Common myeloid progenitor, CD34-positive (primary cell): ENCODE data around the gene ERP29. TPM values are rescaled to one million over a fixed set of nuclear protein-coding genes. Genes with fewer than 3 reads are reported as not detected.

Experiments used
- CTCF ChIA-PET: fragments of 350-600 bp; sonication (Branson Sonifier 250); formaldehyde crosslinking; loops from one replicate; lab custom pipeline; 2021; ENCODE audit warnings: antibody characterized with exemption; lab: Charles Lee
- POLR2A ChIA-PET: fragments of 350-600 bp; sonication (Branson Sonifier 250); formaldehyde crosslinking; loops from one replicate; lab custom pipeline; 2021; ENCODE audit warnings: antibody characterized with exemption; lab: Charles Lee
- DNase-seq, 3 donors: peaks; one replicate each; pipeline versions ENCODE4 v3.0.0 to v3.0.0-alpha.2; 2013
- H3K27ac ChIP-seq, 2 experiments: 1 replicate in 1 of 2; 2 replicates in 1 of 2; pipeline ENCODE4 v1.7.0; 2013; ENCODE audit warnings: inconsistent platforms in 2 of 2, low read length in 2 of 2, mild to moderate bottlenecking in 2 of 2, low read depth in 1 of 2, moderate library complexity in 1 of 2; ENCODE audit not compliant: severe bottlenecking in 2 of 2, insufficient read depth in 1 of 2, poor library complexity in 1 of 2
- H3K27me3 ChIP-seq, 5 experiments: replicated peaks in 2 of 5; 1 replicate in 3 of 5; 2 replicates in 2 of 5; pipeline versions ENCODE4 v1.6.1 to v1.7.0; 2013; ENCODE audit warnings: low read length in 4 of 5, mild to moderate bottlenecking in 2 of 5, moderate library complexity in 2 of 5, inconsistent platforms in 1 of 5; ENCODE audit not compliant: insufficient read depth in 5 of 5, control insufficient read depth in 4 of 5
- H3K36me3 ChIP-seq, 4 experiments: 1 replicate in 2 of 4; 2 replicates in 2 of 4; pipeline versions ENCODE4 v1.6.1 to v1.7.0; 2013; ENCODE audit warnings: low read length in 3 of 4, control low read depth in 1 of 4, mild to moderate bottlenecking in 1 of 4; ENCODE audit not compliant: control insufficient read depth in 4 of 4, insufficient read depth in 4 of 4
- H3K4me1 ChIP-seq, 4 experiments: 1 replicate in 3 of 4; 2 replicates in 1 of 4; pipeline versions ENCODE4 v1.6.1 to v1.7.1; 2013; ENCODE audit warnings: low read length in 3 of 4, mild to moderate bottlenecking in 3 of 4, control low read depth in 1 of 4, inconsistent platforms in 1 of 4, moderate library complexity in 1 of 4; ENCODE audit not compliant: control insufficient read depth in 4 of 4, insufficient read depth in 4 of 4; ENCODE audit errors: control extremely low read depth in 1 of 4
- H3K4me3 ChIP-seq, 7 experiments: 1 replicate in 4 of 7; 2 replicates in 3 of 7; pipeline versions ENCODE4 v1.5.1 to v1.7.0; 2013; ENCODE audit warnings: mild to moderate bottlenecking in 7 of 7, low read length in 6 of 7, moderate library complexity in 6 of 7, inconsistent platforms in 2 of 7, low read depth in 2 of 7, control low read depth in 1 of 7; ENCODE audit not compliant: insufficient read depth in 4 of 7, control insufficient read depth in 1 of 7; ENCODE audit errors: extremely low read depth in 1 of 7
- H3K9me3 ChIP-seq, 5 experiments: 1 replicate in 4 of 5; 2 replicates in 1 of 5; pipeline versions ENCODE4 v1.6.1 to v1.7.1; 2013; ENCODE audit warnings: low read length in 4 of 5, mild to moderate bottlenecking in 2 of 5, inconsistent platforms in 1 of 5, low read depth in 1 of 5, moderate library complexity in 1 of 5; ENCODE audit not compliant: control insufficient read depth in 4 of 5, insufficient read depth in 2 of 5; ENCODE audit errors: control extremely low read depth in 1 of 5
- WGBS: methylation state at CpG from one replicate; pipeline ENCODE4 v1.1.5; 2013; ENCODE audit not compliant: insufficient coverage; 5-methylcytosine and 5-hydroxymethylcytosine counted together
- polyA plus RNA-seq: library from polyadenylated mRNA; unstranded; fragments of 120-200 nt; gene quantifications from one replicate; pipeline ENCODE4 v1.2.1, GENCODE V29; 2013

Gene ERP29
- polyA plus RNA-seq, result 163 TPM

DNA sequence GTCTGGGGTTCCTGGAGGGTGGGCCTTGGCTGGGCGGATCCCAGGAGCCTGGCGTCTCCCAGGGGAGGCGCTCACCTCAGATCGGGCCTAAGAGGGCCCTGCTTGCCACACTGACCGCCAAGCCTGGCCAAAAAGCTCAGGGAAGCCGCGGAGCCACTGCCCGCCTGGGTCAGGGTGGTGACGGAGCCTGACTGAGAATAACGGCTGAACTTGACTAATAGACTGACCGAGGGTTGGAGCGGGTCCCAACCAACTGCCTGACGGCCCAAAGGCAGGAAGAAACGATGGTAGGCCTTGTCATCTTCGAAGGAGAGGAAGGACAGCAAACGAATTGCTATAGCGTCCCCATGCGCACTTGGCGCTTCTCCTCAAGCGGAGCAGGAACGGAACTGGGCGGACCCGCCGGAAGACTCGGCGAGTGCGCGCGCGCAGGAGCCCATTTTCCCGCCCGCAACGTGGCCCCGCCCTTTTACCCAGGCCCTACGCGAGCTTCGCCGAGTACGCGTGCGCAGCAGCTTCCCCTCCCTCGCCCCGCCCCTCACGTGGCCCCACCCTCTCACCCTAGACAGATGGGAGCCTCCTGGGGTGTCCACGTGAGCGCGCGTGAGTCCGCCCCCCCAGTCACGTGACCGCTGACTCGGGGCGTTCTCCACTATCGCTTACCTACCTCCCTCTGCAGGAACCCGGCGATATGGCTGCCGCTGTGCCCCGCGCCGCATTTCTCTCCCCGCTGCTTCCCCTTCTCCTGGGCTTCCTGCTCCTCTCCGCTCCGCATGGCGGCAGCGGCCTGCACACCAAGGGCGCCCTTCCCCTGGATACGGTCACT, at the start of gene ERP29, which contains the start of gene TMEM116:
Gene ERP29 (plus strand): TSS at position 652 of the 826 bp plus-strand sequence. CDS start 40 bp downstream, at position 692.
Gene TMEM116 (minus strand): TSS at position 391 of the 826 bp plus-strand sequence. CDS start 7,895 bp downstream, outside the sequence.
- Histone ChIP-seq H3K4me3 (peak within 1 kb of the TSS; percentile 84 to 98 (median 92)), H3K9me3 (no peaks in the 10 kb centered on the region), H3K27me3 (no peaks in the 10 kb centered on the region), H3K27ac (peak within 1 kb of the TSS; percentile 70 to 92), H3K4me1 (peaks cover 0 to 27% (median 25%) of the 10 kb centered on the region in 4 experiments), H3K36me3 (peaks cover 0 to 21% (median 10%) of the 10 kb centered on the region in 4 experiments)
- CTCF ChIA-PET, result interaction anchor here (1.1 to 2.2 kb wide), 6 partner anchors 11 to 187 kb away, joined by 3 to 15 read pairs (median 4); no protein-coding TSS in a partner anchor
- WGBS, result 0% methylated on average over 43 of the region's 67 CpGs
- peak; percentile 99 for DNase-seq
- POLR2A ChIA-PET, result interaction anchor here (0.6 to 1.0 kb wide), 3 partner anchors 9 to 139 kb away, joined by 3 to 5 read pairs (median 3); no protein-coding TSS in a partner anchor

GRCh38 chr12:111964935-111965334, 48.3 kb upstream of the ERP29 start:
- Histone ChIP-seq H3K9me3 (peaks cover 0 to 2% (median 2%) of the 10 kb centered on the region in 5 experiments), H3K27ac (no peak overlapping the region), H3K4me1 (no peaks in the 10 kb centered on the region), H3K36me3 (no peaks in the 10 kb centered on the region), H3K27me3 (no peaks in the 10 kb centered on the region), H3K4me3 (no peak overlapping the region)
- CTCF ChIA-PET, result no interaction called here
- no CpG with 5 or more reads among the region's 1 CpG for WGBS
- DNase-seq, result no peak
- POLR2A ChIA-PET, result no interaction called here

- no peaks in the 10 kb centered on the region for H3K4me1 ChIP-seq
- no peak overlapping the region for H3K27ac ChIP-seq
- no peak overlapping the region for H3K4me3 ChIP-seq
- POLR2A ChIA-PET, result no interaction called here
- H3K36me3 ChIP-seq, result no peaks in the 10 kb centered on the region
- no peaks in the 10 kb centered on the region for H3K27me3 ChIP-seq
- H3K9me3 ChIP-seq, result peaks cover 0 to 17% (median 4%) of the 10 kb centered on the region in 5 experiments
- CTCF ChIA-PET, result interaction anchor here (1.0 kb wide), 1 partner anchor 42 kb away, joined by 3 read pairs; the partner anchor contains the start of gene ERP29
- DNase-seq, result no peak
Observed at GRCh38 chr12:111971800-111972199, 41.4 kb upstream of the ERP29 start.

DNA sequence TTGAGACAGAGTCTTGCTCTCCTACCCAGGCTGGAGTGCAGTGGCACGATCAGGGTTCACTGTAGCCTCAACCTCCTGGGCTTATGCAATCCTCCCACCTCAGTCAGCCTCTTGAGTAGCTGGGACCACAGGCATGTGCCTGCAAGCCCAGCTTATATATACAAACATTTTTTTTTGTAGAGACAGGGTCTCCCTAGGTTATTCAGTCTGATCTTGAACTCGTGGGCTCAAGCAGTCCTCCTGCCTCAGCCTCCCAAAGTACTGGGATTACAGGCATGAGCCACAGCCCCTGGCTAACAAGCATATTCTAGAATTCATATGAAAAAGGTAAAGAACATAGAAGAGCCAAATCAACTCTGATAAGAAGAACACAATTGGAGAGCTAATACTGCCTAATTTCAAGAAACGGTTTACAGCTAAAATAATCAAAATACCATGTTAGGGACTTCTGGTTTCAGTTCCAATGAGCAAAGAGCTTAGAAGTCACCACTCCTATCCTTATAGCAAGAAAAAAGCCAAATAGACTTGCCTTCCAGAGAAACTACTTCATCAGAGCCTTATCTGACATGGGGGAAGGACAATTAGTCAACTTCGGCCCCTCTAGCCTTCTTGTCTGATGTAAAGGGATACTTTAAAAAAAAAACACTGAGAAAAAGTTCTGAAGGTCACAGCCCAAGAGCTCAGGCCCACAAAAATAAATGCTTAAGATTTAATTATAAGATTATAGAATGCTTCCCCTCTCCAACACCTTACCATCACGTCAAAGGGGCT, 37.9 kb upstream of the ERP29 start:
- CTCF ChIA-PET, result no interaction called here
- Histone ChIP-seq H3K36me3 (no peaks in the 10 kb centered on the region), H3K4me3 (no peak overlapping the region), H3K27me3 (no peaks in the 10 kb centered on the region), H3K4me1 (no peaks in the 10 kb centered on the region), H3K27ac (peak overlapping the region in 1 of 2 experiments; percentile 49), H3K9me3 (peaks cover 0 to 14% (median under 1%) of the 10 kb centered on the region in 5 experiments)
- DNase-seq, result no peak
- POLR2A ChIA-PET, result no interaction called here
- WGBS, result 100% methylated on average over 3 of the region's 5 CpGs

DNA sequence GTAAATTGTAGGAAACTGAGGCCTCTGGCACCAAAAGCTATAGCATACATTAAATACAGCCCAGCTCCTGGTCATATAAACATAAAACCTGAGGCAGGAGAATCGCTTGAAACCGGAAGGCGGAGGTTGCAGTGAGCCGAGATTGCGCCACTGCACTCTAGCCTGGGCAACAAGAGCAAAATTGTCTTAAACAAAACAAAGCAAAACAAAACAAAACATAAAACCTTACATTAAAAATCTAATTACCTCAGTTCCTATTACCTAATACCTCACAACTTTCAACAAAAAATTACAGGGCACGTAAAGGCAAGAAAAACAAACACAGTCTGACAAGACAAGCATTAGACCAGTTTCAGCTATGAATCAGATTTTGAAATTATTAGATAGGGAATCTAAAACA, 36.9 kb upstream of the ERP29 start:
- CTCF ChIA-PET, result no interaction called here
- Histone ChIP-seq H3K9me3 (peaks cover 0 to 11% (median 0%) of the 10 kb centered on the region in 5 experiments), H3K36me3 (no peaks in the 10 kb centered on the region), H3K27ac (no peak overlapping the region), H3K4me3 (no peak overlapping the region), H3K27me3 (no peaks in the 10 kb centered on the region), H3K4me1 (no peaks in the 10 kb centered on the region)
- POLR2A ChIA-PET, result interaction anchor here (0.9 kb wide), 1 partner anchor 38 kb away, joined by 3 read pairs; no protein-coding TSS in a partner anchor
- 100% methylated on average over 5 of the region's 6 CpGs for WGBS
- no peak for DNase-seq

GRCh38 chr12:111976860-111977259, 36.4 kb upstream of the ERP29 start:
- CTCF ChIA-PET, result no interaction called here
- no peak overlapping the region for H3K4me3 ChIP-seq
- no peak for DNase-seq
- H3K9me3 ChIP-seq, result peaks cover 0 to 5% (median 0%) of the 10 kb centered on the region in 5 experiments
- H3K27ac ChIP-seq, result no peak overlapping the region
- POLR2A ChIA-PET, result interaction anchor here (0.9 kb wide), 1 partner anchor 38 kb away, joined by 3 read pairs; no protein-coding TSS in a partner anchor
- no peaks in the 10 kb centered on the region for H3K4me1 ChIP-seq
- no peaks in the 10 kb centered on the region for H3K36me3 ChIP-seq
- no peaks in the 10 kb centered on the region for H3K27me3 ChIP-seq
